ENCODE measurements around the gene FAM167B.

The FAM167B gene

DNA sequence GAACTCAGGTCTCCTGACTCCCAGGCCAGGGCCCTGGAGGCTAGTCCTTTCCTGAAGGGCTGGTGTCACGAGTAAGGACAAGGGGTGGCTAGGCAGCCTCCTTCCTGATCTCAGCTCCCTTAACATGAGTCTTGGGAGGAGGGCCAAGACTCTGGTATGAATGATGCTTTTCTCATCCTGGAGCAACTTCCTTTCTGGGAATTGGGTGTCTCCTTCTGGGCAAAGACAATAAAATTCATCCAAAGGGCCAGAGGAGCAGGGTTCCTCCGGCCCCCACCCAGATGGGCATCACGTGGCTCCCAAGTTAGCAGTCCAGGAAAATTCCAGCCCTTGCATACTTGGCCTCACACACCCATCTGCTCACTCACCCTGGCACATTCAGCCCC, at the start of gene FAM167B:
TSS of gene FAM167B (plus strand) at position 335 of the 386 bp plus-strand sequence. CDS start 200 bp downstream, outside the sequence.
- no peak for DNase-seq

DNA sequence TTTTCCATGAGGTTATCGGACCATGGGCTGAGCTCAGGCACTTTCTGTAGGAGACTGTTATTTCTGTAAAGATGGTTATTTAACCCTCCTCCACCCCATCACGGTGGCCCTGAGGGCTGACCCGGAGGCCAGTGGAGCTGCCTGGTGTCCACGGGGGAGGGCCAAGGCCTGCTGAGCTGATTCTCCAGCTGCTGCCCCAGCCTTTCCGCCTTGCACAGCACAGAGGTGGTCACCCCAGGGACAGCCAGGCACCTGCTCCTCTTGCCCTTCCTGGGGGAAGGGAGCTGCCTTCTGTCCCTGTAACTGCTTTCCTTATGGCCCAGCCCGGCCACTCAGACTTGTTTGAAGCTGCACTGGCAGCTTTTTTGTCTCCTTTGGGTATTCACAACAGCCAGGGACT, 49.2 kb upstream of the FAM167B start:
- DNase-seq, result no peak

DNA sequence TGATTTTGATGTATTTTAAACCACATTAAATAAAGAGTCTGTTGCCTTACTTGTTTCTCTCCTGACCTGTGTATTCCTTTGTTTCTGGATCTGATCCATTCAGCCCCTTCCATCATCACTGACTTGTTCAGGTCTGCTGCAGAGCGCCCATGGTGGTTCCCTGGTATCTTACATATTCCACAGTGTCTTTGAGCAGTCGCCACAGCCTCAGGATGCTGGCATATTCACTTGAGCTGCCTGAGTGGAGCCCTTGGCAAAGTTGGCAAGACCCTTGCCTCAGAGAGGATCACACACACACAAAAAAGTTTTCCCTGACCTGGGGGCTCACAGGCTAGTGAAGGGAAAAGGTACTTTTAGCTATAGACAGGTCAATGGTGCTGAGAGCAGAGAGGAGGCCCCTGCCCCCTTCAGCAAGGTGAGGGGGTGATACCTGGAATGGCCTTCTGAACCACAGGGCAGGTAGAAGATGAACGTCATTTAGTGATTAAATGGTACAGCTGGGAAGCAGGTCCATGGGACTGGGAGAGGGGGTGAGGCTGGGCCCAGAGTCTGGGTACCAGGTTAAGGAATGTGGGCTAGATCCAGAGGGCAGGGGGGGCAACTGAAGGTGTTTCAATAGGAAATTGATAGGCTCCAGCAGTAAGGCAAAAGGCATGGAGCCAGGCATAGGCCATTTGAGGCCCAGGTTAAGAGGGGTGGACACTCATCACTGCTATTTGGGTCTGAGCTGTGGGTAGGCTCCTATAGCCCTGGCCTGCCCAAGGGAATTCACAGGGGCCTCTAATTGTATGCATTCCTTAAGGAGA, 48.6 kb upstream of the FAM167B start:
- DNase-seq, result no peak

DNA sequence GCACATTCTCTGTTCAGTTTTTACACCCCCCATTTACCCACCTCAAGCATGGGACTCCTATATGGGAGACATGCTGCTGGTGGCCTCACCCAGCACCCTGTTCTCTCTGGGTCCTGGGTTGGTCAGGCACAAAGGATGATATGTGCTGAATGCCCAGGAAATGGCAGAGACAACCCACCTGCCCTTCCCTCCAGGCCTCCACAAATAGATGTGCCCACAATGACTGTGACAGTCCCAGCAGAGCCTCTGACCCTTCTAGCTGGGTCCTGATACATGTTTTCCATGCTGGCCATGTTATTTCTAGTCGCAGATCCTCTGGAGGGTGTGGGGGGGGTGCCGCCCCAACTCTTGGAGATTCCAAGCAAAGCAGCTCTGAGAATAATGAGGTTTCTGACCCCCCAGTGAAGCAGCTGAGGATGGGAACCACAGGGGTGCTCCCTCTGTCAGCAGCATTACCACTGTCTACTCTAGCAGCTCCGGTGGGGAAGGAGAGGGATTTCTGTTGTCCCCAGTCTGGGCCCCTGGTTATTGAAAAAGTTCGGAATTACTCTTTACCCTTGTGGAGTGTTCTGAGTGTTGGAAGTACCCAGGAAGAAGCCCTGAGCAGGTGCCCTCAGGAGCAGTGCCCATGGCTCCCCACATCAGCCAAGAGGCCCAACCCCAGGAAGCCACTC, 47.8 kb upstream of the FAM167B start:
- no peak for DNase-seq

DNA sequence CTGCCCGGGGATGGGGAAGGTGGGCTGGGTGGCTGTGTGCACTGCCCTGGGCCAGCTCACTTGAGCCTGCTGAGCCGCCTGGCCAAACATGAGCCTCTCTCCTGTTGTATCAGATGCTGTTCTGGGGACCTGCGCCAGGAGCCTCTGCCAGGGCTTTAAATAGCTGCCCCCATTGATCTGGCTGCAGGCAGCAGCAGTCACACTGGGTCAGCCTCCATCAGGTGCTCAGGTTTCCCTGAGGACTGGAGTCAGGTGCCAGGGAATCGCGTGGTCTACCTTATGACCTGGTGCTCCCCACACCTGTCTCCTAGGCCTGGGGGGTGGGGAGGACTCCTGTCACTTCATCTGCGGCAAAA, 47.3 kb upstream of the FAM167B start:
- no peak for DNase-seq

DNA sequence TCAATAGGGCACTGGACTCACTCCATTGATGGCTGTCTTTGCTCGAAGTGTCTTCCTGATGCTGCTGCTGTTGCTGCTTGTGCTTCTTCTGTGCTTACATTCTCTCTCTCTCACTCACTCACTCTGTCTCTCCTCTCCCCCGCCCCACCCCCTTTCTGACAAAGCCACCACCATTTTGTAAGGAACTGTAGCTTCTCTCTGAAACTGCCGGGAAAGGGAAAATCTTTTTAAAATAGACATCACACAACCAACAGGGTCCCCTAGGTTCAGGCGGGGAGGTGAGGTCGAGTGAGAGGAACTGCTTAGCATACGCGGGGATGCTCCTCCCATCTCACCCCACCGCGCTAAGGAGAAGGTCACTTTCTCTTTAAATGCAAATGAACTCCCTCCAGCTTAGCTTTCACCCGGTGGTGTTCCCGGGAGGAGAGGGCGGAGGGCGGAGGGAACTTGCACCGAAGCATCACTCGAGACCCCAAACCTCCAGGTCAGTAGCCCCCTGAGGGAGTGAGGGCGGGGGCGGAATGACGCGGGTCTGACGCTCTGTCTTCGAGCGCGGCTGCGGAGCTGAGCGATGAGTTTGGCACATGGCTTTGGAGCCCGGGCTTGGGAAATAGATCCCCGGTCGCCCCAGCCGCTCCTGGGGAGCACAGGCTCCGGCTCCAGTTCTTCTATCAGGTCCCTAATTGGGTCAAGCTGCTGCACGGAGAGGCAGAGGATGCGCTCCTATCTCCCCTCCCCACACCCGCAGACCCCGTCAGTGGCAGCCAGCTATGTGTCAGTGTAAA, 46.6 kb upstream of the FAM167B start, which contains the start of gene CCDC28B:
TSS of gene CCDC28B (plus strand) at position 370 of the 785 bp plus-strand sequence. CDS start 1,341 bp downstream, outside the sequence.
- peak; percentile 38 for DNase-seq

DNA sequence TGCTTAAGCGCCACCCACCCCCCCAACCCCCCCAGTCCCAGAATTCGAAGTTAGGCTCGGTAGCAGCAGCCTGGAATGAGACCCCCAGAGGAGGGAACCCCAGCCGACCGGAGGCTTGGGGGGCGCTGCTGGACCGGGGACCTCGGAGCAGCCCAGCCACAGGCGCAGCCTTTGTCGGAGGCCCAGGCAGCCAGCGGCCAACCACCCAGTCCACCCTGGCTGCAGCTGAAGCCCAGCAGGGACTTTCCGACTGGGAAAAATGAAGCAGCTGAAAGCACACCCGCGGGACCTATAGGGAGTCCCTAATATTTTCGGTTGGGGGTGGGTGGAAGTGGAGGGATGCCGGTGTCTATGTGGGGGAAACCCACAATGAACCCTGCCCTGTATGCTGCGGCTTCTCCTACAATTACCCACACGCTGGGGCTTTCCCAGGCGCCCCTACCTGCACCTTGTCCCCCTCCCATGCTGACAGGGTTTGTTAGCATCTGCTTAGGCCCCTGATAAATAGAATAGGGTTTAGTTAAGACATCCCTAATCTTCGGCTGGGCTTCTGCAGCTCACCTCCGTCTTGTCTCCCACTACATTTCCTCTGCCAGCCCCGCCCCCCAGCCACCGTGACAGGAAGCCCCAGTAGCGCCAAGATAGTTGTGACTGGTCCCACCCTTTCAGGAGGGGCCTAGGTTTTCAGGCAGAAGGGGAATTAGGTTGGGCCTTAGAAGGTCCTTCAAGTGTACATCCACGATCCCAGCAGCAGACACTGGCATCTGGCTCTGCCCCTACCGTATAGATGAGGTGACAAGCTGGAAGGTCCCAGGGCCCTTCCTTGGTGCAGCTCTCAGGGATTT, 45.8 kb upstream of the FAM167B start:
- DNase-seq, result peak; percentile 71

DNA sequence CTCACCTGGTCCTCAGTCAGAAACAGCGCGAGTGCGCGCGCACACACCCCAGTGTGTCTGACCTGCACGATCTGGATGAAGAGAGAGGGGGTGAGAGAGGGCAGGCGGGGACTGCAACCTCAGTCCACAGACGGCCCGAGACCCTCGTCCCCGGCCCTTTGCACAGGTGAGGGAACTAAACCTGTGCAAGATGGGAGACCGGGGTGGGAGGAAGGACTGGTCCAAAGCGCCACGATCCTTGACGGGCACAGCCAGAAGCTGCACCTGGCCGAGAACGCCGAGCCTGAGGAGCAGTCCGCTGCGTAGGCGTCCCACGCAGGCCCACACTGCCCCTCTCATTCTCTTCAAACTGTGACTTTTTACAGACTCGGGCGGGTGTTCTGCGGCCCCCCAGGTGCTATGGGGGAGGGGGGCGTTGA, 42.1 kb upstream of the FAM167B start:
- DNase-seq, result no peak

DNA sequence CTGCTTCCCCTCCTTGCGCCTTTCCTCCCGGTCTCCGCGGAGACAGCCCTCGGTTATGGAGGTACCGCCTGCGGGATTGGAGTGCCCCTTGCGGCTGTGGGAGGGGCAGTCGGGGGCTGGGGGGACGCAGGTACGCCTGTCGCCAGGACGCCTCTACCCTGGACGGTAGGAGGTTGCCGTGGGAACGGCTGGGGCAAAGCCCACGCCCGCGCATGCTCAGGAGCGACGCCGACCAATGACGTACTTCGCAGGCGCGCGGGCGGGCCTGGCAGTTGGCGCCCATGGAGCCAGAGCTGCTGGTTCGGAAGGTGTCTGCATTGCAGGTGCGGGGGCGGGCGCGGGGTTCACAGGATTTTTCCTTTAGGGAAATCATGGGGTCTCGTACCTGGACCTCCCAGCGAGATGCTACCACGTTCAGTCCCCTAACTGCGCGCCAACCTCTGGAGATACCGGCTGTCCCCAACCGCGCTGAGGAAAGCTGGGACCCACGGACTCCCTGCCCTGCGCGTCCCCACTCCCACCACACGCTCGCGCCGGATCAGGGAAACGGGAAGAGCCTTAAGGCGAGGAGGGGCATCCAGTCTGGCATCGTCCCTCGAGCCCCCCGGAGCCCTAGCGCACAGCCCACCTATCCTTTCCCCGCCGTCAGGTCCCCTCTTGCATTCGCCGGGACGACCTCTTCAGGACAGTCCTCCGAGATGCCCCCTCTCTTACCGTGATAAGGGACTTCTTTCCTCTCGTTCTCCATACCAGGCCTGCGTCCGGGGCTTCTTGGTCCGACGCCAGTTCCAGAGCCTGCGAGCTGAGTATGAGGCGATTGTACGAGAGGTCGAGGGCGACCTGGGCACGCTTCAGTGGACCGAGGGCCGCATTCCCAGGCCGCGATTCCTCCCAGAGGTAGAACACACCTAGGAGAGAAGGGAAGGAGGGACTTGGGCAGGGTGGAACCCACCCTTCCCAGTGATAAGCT, 41.3 kb upstream of the FAM167B start, which contains the start of gene IQCC:
TSS of gene IQCC (plus strand) at position 271 of the 970 bp plus-strand sequence. CDS start at position 282, 11 bp downstream.
- DNase-seq, result peak; percentile 83

DNA sequence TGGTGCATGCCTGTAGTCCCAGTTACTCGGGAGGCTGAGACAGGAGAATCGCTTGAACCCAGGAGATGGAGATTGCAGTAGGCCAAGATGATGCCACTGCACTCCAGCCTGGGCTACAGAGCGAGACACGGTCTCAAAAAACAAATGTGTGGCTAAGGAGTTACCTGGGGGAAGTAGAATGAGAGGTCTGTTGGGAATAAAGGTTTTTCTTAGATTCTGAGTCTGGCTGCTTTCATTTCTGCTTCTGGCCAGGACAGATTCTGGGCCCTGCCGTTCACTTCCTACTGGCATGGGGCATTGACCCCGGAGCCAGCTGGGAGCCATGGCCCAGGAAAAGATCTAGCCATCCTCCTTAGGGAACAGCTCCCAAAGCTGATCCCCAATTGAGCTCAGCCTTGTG, 38.6 kb upstream of the FAM167B start:
- DNase-seq, result no peak

DNA sequence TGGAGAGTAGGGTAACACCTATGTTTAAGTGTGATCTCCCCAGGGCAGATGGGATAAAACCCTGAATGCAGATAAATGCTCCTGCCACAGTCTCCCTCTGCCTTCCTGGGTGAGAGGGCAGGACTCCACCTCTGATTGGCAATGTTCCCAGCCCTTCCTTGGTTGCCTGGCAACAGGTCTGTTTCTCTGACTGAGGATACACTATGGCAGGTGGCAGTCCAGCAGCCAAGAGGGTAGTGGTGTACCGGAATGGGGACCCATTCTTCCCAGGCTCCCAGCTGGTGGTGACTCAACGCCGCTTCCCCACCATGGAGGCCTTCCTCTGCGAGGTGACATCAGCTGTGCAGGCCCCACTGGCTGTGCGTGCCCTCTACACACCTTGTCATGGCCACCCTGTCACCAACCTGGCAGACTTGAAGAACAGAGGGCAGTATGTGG, 38.1 kb upstream of the FAM167B start, which contains the start of gene DCDC2B:
TSS of gene DCDC2B (plus strand) at position 199 of the 438 bp plus-strand sequence. CDS start at position 204, 5 bp downstream.
- DNase-seq, result no peak

DNA sequence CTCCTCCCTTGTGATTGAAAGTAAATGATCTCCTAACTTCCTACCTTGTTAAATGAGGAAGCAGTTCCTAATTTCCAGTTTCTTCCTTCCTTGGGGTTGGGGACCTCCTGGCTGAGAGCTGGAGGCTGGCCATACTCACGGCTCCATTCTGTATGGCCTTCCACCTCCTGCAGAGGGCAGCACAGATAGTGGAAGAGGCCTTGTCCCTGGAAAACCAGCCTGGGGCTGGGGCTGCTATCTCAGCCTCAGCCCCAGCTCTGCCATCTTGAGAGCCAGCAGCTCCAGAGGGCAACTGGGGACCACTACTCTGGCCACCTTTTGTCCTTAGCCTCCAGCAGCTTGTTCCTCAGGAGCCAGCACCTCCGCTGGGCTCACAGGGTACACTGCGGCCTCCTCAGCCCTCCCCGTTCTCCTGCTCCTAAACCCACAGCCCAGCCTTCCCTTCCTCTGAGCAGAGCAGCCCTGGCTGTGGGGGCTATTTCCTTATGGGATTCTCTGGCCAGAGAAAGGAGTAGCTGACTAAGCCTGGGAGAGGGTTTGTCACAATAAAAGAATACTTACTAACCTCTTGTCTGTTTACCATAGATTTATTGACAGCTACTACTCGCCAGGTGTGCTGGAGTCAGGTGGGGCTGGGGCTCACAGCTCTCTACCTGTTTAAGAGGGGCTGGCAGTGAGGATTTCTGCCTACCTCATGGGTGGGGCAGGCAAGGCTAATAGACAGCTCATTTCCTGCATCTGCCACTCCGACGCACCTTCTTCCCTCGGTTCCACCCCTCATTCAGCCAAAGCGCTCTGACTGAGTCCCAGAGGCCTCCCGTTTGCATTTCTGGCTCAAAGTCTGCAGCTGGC, 31.2 kb upstream of the FAM167B start:
- peak; percentile 61 for DNase-seq

DNA sequence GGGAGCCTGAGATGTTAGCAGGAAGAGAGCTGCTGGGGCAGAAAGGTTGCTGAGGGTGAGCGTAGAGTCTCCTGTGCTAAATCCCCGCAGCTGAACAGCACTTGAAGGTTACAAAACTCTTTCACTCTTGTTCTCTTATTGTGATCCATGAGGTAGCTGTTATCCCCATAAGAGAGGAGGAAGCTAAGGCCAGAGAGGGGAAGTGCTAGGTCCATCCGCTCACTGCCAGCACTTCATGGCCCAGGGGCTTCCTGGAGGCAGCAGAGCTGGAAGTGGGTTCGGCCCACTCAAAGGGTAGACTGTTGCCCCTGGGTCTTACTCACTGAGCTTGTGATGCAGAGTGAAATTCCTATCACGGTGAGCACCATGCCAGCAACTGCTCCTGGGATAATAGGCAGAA, 30.5 kb upstream of the FAM167B start:
- no peak for DNase-seq

DNA sequence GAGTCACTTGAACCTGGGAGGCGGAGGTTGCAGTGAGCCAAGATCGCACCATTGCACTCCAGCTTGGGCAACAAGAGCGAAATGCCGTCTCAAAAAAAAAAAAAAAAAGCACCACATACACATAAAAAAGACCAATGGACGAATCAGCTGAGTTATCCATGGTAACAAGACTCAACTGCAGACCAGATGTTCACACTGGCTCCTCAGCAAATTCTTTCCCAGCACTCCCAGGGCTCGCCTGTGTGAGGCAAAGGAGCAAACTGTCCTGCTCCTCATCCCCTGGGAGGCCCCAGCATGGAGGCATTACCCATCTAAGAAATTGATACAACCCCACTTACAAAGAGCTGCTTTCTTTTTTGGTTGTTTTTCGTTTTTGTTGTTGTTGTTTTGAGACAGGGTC, 28.0 kb upstream of the FAM167B start:
- DNase-seq, result no peak

DNA sequence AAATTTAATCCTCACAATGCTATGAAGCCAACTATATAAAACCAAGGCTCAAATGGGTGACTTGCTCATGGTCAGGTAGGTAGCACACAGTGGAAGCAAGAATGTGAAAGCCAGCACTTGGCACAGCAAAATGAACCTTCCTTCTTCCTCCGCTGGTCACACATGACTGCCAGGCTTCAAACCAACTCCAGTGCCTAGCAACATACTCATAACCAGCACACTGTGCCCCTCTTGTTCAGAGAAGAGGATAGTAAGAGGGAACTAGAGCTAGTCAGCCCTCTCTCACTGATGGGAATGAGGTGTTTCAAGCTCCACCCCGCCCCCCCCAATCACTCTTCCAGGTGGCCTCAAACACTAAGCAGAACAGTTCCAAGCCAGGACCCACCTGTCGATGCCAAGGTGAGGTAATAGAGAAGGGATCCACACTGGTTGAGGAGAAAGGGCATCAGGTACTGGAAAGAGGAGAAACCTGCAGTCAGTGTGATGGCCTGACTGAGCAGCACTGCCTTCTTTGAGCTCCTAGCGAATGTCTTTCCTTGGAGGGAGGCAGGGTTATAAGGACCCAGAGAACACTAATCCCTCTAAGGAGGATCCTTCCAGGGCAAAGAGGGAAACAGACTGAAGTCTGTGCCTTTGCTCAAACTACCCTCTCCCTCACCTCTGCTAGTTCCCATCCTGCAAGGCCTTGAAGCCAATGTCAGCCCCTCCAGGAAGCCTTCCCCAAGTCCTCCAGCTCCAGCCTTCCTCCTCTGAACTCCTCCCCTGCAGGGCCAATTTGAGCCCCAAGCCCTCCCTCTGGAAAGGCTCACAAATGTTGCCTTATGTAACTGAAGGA, 26.1 kb upstream of the FAM167B start:
- no peak for DNase-seq

DNA sequence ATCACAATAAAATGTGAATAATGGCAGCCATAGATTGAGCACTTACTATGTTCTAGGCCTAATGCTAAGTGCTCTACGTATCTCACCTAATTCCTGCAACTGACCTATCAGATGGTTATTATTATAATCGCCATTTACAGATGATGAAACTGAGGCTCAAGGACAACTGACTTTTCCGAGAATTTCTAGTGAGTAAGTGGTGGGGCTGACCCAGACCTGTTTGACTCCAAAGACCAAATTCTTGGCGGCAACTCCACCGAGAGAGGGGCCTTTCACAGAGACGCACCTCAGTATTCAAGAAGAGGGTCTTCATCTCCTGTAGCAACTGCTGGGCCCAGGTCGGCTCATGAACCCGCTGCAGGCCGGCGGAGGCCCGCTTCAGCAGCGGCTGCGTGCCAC, 25.4 kb upstream of the FAM167B start:
- DNase-seq, result no peak

DNA sequence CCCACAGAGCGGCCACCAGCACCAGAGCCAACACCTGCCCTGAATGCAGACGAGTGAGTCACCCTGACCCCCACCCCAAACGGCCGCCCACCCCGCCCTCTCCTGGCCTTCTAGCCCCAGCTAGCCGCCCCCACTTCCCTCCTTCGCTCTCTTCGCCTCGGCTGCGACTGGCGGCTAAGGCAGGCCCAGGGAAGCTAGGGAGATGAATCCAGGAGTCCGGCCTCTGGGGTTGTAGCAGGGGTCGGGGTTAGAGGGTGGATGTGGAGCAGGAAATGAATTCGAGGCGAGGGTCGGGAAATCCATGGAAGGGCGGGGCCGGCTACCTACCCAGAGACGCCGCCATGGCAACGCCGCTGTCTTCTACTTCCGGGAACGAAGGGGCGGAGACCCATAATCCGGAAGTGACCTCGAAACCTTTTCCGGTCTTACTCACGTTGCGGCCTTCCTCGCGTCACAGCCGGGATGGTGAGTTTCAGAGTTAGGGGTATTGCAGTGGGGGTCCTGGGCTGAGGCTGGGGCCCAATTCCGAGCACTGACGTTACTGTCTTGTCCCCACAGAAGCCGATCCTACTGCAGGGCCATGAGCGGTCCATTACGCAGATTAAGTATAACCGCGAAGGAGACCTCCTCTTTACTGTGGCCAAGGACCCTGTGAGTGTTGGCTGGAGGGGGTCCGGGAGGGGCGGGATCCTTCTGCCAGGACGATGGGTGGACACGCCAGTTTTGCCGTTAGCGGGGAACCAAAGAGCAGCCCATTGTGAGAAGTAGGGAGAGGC, 24.9 kb upstream of the FAM167B start, which contains the start of the genes EIF3I and TMEM234:
TSS of gene EIF3I (plus strand) at position 428 of the 776 bp plus-strand sequence. CDS start at position 463, 35 bp downstream.
TSS of gene TMEM234 (minus strand) at position 374 of the 776 bp plus-strand sequence. CDS start at position 343, 31 bp downstream.
- DNase-seq, result peak; percentile 88

DNA sequence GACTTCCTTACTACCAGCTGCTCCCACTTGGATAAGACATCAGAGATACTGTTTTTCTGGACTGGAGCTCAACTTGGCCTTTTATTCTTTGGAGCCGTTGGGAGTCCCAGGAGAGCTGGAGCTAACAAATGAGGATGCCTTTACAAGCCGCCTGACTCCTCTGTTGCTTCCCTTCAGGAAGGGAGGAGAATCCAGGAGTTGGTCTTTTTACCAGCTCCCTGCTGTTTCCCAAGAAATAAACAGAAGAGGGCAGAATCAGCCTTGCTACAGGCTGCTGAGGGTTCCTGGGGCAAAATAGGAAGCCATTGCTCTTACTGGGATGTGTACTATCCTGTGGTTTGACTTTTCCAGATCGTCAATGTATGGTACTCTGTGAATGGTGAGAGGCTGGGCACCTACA, 23.3 kb upstream of the FAM167B start:
- DNase-seq, result no peak

All from activated CD4-positive, alpha-beta T cell treated with anti-CD3 and anti-CD28 coated beads, Interleukin-2, amount 50 U/mL, for 1 hour (primary cell).